ENCODE measurements around the gene ATP5MC2.

ATP5MC2 gene

DNA sequence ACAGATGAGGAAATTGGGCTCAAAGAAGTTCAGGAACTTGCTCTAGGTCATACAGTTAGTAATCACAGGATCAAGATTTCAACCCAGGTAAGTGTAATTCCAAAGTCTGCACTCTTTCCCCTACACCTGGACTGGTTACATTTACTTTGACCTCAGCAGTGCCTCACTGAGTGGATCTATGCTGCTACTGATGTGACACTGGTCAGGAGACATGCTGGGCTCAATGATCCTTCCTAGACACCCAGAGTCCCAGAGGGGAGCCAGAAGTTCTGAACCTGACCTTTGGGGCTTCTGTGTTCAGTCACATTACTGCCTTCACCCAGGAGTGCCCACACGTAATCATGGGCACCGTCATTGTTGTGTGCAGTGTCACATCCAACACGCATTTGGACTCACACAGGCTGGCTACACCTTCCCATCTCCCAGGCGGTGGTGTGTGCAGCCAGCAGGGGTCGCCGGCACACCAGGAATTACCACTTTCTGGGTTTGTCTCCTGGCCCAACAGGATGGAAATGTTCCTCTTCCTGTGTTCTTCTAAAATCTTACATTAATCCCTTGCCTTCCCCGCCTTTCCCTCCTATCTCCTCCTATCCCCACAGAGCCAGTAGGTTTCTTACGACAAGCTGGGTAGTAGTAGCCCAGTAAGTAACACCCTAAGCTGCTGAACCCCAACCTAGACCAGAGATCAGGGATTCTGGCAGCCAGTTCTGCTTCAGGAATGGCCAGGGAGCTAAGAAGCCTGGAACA is 25.8 kb upstream of the ATP5MC2 start:
- DNase-seq (ENCODE audit: low spot score): peak; percentile 76
- in situ Hi-C loops (cut with MboI; ENCODE audit: low pct_unique_long_range_greater_than_20kb, low sequenced_read_pairs, unreplicated experiment): loop anchor here (5.0 kb wide), 1 partner anchor 41 kb away; no protein-coding TSS in a partner anchor
- TF ChIP-seq, protein P1, sequence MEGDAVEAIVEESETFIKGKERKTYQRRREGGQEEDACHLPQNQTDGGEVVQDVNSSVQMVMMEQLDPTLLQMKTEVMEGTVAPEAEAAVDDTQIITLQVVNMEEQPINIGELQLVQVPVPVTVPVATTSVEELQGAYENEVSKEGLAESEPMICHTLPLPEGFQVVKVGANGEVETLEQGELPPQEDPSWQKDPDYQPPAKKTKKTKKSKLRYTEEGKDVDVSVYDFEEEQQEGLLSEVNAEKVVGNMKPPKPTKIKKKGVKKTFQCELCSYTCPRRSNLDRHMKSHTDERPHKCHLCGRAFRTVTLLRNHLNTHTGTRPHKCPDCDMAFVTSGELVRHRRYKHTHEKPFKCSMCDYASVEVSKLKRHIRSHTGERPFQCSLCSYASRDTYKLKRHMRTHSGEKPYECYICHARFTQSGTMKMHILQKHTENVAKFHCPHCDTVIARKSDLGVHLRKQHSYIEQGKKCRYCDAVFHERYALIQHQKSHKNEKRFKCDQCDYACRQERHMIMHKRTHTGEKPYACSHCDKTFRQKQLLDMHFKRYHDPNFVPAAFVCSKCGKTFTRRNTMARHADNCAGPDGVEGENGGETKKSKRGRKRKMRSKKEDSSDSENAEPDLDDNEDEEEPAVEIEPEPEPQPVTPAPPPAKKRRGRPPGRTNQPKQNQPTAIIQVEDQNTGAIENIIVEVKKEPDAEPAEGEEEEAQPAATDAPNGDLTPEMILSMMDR (IDR thresholded peaks at IDR 0.05; ENCODE audit: extremely low read depth, insufficient read depth, missing control alignments): peak; percentile 98

DNA sequence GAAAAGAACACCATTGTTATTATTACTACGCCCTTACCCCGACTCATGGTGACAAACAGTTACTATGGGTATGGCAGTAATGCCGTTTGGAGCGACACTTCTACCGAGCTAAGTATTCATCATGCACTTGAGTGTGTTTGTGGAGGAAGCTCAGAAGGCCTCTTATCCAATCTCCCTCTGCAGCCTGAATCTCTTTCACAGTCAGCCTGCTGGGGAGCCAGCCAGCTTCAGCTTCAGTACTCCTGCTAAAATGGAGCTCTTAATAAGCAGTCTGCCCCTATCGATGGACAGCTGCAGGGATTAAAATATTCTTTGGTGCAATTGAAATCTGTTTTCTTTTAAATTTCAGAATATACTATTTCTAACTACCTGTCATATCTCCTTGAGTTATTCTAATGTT is 24.7 kb upstream of the ATP5MC2 start:
- no peak for DNase-seq (ENCODE audit: low spot score)
- in situ Hi-C loops (cut with MboI; ENCODE audit: low pct_unique_long_range_greater_than_20kb, low sequenced_read_pairs, unreplicated experiment): loop anchor here (5.0 kb wide), 1 partner anchor 42 kb away; no protein-coding TSS in a partner anchor

DNA sequence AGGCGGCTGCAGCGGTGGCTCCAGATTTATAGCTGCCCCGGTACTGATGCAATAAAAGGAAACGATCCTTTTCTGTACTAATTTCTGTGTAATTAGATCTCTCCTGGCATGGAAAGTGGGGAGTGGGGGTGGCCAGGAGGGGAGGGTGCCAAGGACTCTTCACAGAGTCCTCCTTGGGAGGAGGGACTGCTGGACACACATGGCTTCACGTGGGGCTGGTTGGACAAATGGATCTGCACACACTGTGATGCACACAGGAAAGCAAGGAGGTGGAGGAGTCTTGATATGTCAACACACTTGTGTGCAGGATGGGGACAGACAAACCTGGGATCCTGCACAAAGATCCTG is 23.8 kb upstream of the ATP5MC2 start:
- DNase-seq (ENCODE audit: low spot score): no peak
- TF ChIP-seq, protein P1 (IDR thresholded peaks at IDR 0.05; ENCODE audit: extremely low read depth, insufficient read depth, missing control alignments): no peak
- in situ Hi-C loops (cut with MboI; ENCODE audit: low pct_unique_long_range_greater_than_20kb, low sequenced_read_pairs, unreplicated experiment): loop anchor here (5.0 kb wide), 1 partner anchor 43 kb away; no protein-coding TSS in a partner anchor

More for the DNA sequence above, 24.7 kb upstream of the ATP5MC2 start:
- TF ChIP-seq, protein P1 (IDR thresholded peaks at IDR 0.05; ENCODE audit: extremely low read depth, insufficient read depth, missing control alignments): no peak

DNA sequence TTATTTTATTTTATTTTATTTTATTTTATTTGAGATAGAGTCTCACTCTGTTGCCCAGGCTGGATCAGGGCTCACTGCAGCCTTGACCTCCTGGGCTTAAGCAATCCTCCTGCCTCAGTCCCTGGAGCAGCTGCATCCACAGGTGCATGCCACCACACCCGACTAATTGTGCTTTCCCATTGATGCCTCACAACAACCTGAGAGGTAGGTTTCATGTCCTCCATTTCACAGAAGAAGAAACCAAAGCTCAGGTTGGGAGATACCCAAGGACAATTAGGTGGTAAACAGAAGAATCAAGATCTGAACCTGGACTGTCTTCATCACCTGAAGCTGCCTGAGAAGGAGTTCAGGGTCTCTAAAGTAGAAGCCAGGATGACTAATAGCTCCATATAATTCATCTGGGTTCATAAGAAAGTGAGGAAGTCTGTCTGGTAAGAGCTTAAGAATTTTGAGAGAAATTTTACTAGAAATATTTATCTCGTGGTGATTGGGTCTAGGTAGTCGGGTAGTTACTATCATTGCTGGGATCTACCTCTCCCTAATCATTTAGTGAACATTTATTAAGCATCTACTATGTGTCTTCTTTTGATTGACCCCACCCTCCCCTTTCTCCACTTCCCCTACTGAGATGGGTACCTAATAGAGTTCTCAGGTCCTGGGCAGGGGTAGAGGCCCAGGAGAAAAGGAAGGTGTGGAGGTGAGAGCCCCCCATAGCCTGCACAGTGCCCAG is 23.2 kb upstream of the ATP5MC2 start:
- TF ChIP-seq, protein P1 (IDR thresholded peaks at IDR 0.05; ENCODE audit: extremely low read depth, insufficient read depth, missing control alignments): no peak
- DNase-seq (ENCODE audit: low spot score): no peak
- in situ Hi-C loops (cut with MboI; ENCODE audit: low pct_unique_long_range_greater_than_20kb, low sequenced_read_pairs, unreplicated experiment): no loop called here

DNA sequence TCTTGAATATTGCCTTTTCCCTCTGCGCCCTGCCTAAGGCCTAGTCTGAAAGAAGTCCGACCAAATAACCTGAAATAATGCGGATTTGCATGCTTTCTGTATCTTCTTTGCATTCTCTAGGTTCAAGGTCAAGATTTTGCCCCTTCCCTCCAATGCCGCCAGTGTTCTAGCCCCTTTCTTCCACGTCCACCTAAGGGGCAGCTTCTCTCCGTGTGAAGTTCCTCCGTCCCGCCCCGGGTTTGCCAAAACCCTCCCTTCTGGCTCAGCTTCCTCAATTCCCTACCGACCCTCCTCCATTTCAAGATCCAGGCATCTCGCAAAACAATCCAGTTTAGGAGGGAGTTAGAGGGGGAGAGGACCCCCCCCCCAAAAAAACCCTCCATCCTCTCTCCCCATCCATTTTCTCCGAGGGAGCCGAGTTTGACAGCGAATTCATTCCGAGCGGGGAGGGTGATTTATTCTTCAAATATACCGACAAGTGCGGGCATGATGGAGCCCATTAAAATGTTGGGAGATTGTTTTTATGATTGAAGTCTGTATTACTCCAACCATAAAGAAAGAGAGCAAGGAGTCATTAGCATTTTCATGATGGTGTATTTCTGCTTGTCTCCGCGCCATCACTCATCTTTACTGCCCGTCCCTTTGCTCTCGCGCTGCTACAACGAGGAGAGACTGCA is 20.9 kb upstream of the ATP5MC2 start:
- TF ChIP-seq, protein P1 (IDR thresholded peaks at IDR 0.05; ENCODE audit: extremely low read depth, insufficient read depth, missing control alignments): no peak
- no peak for DNase-seq (ENCODE audit: low spot score)
- in situ Hi-C loops (cut with MboI; ENCODE audit: low pct_unique_long_range_greater_than_20kb, low sequenced_read_pairs, unreplicated experiment): no loop called here

DNA sequence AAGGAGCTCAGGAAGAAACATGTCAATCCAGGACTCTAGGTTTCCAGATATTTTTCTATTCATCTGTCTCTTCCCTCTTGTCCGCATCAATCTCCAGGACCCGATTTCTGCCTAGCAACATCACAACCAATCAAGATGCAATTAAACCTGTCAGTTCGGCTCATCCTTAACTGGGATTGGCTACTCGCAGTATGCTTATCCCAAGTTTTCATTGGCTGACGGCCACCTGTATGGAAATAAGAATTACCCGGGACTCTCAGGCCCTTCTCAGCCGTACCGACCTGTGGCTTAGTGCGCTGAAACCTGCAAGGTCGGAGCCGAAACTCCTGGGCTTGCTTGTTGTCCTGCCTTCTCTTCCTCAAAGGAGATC is 20.4 kb upstream of the ATP5MC2 start:
- TF ChIP-seq, protein P1 (IDR thresholded peaks at IDR 0.05; ENCODE audit: extremely low read depth, insufficient read depth, missing control alignments): no peak
- DNase-seq (ENCODE audit: low spot score): peak; percentile 87
- in situ Hi-C loops (cut with MboI; ENCODE audit: low pct_unique_long_range_greater_than_20kb, low sequenced_read_pairs, unreplicated experiment): no loop called here

Measured in GM13977 (cell line).